Measurements from ENCODE around the gene SPACDR. TPM values are rescaled to one million over a fixed set of nuclear protein-coding genes. Genes with fewer than 3 reads are reported as not detected.
"Not testable (repeated sequence)": the region's sequence is repeated elsewhere in the genome, so short reads cannot be mapped to it uniquely, and the experiment has no call there.

The SPACDR gene, protein sequence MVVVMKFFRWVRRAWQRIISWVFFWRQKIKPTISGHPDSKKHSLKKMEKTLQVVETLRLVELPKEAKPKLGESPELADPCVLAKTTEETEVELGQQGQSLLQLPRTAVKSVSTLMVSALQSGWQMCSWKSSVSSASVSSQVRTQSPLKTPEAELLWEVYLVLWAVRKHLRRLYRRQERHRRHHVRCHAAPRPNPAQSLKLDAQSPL
- total RNA-seq: 0.73 TPM

DNA sequence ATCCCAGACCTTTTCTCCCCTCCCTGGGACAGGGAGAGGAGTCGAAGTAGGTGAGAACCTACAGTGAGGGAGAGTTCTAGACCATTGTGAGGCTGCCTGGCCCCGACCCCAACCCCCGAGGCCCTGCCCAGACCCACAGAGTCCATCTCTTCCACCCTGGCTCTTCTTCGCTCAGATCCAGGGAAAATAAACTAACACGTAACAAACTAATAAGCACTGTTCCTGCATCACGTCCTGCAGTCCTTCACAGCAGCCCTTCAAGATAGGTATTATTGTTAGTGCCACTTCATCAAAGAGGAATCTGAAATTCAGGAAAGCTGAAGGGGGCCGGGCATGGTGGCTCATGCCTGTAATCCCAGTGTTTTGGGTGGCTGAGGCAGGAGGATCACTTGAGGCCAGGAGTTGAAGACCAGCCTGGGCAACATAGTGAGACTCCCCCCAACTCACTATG lies at the start of gene SPACDR:
SPACDR (minus strand) TSS at position 51 of the 451 bp plus-strand sequence. CDS start 235 bp downstream, outside the sequence.
- H3K4me3 ChIP-seq (ENCODE audit: low read length): no peak within 1 kb of the TSS
- no peaks in the 10 kb centered on the region for H3K9me3 ChIP-seq (ENCODE audit: low read depth, low read length)
- H3K27me3 ChIP-seq (ENCODE audit: insufficient read depth, low read length): no peaks in the 10 kb centered on the region
- peaks cover 2% of the 10 kb centered on the region for H3K4me1 ChIP-seq (ENCODE audit: insufficient read depth, low read length)

- Histone ChIP-seq H3K4me1 (ENCODE audit: insufficient read depth, low read length) (peaks cover 27% of the 10 kb centered on the region), H3K9me3 (ENCODE audit: low read depth, low read length) (no peaks in the 10 kb centered on the region), H3K4me3 (ENCODE audit: low read length) (no peak overlapping the region), H3K27me3 (ENCODE audit: insufficient read depth, low read length) (no peaks in the 10 kb centered on the region)
Observed at GRCh38 chr7:100513212-100513810, 49.3 kb upstream of the SPACDR start.

GRCh38 chr7:100510437-100511239 lies 46.6 kb upstream of the SPACDR start:
- no peaks in the 10 kb centered on the region for H3K9me3 ChIP-seq (ENCODE audit: low read depth, low read length)
- H3K27me3 ChIP-seq (ENCODE audit: insufficient read depth, low read length): no peaks in the 10 kb centered on the region
- H3K4me1 ChIP-seq (ENCODE audit: insufficient read depth, low read length): peaks cover 8% of the 10 kb centered on the region
- H3K4me3 ChIP-seq (ENCODE audit: low read length): no peak overlapping the region

GRCh38 chr7:100509231-100509630 lies 45.2 kb upstream of the SPACDR start:
- H3K4me1 ChIP-seq (ENCODE audit: insufficient read depth, low read length): no peaks in the 10 kb centered on the region
- H3K27me3 ChIP-seq (ENCODE audit: insufficient read depth, low read length): no peaks in the 10 kb centered on the region
- no peak overlapping the region for H3K4me3 ChIP-seq (ENCODE audit: low read length)
- no peaks in the 10 kb centered on the region for H3K9me3 ChIP-seq (ENCODE audit: low read depth, low read length)

GRCh38 chr7:100506356-100506923 lies 42.4 kb upstream of the SPACDR start:
- no peaks in the 10 kb centered on the region for H3K27me3 ChIP-seq (ENCODE audit: insufficient read depth, low read length)
- H3K4me1 ChIP-seq (ENCODE audit: insufficient read depth, low read length): no peaks in the 10 kb centered on the region

GRCh38 chr7:100504887-100505611 lies 41.0 kb upstream of the SPACDR start:
- Histone ChIP-seq H3K27me3 (ENCODE audit: insufficient read depth, low read length) (no peaks in the 10 kb centered on the region), H3K4me1 (ENCODE audit: insufficient read depth, low read length) (no peaks in the 10 kb centered on the region), H3K4me3 (ENCODE audit: low read length) (no peak overlapping the region), H3K9me3 (ENCODE audit: low read depth, low read length) (no peaks in the 10 kb centered on the region)

More at GRCh38 chr7:100506356-100506923, 42.4 kb upstream of the SPACDR start:
- Histone ChIP-seq H3K4me3 (ENCODE audit: low read length) (no peak overlapping the region), H3K9me3 (ENCODE audit: low read depth, low read length) (no peaks in the 10 kb centered on the region)

DNA sequence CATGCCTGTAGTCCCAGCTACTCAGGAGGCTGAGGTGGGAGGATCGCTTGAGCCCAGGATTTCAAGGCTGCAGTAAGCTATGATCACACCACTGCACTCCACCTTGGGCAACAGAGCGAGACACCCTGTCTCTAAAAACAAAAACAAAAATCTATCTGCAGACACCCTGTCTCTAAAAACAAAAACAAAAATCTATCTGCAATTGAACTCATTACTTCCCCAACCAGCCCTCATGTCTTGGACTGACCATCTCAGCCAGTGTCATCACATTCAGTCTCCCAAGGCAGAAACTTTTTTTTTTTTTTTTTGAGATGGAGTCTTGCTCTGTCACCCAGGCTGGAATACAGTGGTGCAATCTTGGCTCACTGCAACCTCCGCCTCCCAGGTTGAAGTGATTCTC lies 40.0 kb upstream of the SPACDR start:
- H3K27me3 ChIP-seq (ENCODE audit: insufficient read depth, low read length); H3K4me1 ChIP-seq (ENCODE audit: insufficient read depth, low read length); H3K4me3 ChIP-seq (ENCODE audit: low read length); H3K9me3 ChIP-seq (ENCODE audit: low read depth, low read length): not testable (repeated sequence)

DNA sequence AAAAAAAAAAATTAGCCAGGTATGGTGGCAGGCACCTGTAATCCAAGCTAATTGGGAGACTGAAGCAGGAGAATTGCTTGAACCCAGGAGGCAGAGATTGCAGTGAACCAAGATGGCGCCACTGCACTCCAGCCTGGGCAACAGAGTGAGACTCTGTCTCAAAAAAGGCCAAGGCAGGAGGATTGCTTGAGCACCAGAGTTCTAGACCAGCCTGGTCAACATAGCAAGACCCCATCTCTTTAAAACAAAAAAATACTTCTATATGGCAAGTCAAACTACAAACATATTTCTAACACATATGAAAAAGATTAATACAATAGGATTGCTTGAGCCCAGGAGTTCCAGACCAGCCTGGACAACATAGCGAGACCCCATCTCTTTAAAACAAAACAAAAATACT lies 36.7 kb upstream of the SPACDR start:
- H3K4me1 ChIP-seq (ENCODE audit: insufficient read depth, low read length); H3K4me3 ChIP-seq (ENCODE audit: low read length); H3K27me3 ChIP-seq (ENCODE audit: insufficient read depth, low read length); H3K9me3 ChIP-seq (ENCODE audit: low read depth, low read length): not testable (repeated sequence)

DNA sequence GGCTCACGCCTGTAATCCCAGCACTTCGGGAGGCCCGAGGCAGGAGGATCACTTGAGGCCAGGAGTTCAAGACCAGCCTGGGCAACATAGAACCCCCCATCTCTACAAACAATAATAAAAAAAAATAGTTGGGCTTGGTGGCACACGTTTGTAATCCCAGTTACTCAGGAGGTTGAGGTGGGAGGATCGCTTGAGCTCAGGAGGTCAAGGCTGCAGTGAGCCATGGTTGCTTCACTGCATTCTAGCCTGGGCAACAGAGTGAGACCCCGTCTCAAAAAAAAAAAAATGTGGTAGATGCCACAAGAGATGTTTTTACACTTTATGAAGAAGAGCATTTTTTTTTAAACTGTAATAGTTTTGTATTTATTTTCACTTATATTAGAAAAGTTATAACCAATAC lies 32.4 kb upstream of the SPACDR start:
- no peaks in the 10 kb centered on the region for H3K9me3 ChIP-seq (ENCODE audit: low read depth, low read length)
- H3K27me3 ChIP-seq (ENCODE audit: insufficient read depth, low read length): peaks cover 16% of the 10 kb centered on the region
- H3K4me1 ChIP-seq (ENCODE audit: insufficient read depth, low read length): peaks cover 13% of the 10 kb centered on the region
- no peak overlapping the region for H3K4me3 ChIP-seq (ENCODE audit: low read length)

- Histone ChIP-seq H3K4me1 (ENCODE audit: insufficient read depth, low read length) (peaks cover 13% of the 10 kb centered on the region), H3K4me3 (ENCODE audit: low read length) (no peak overlapping the region), H3K27me3 (ENCODE audit: insufficient read depth, low read length) (peaks cover 16% of the 10 kb centered on the region), H3K9me3 (ENCODE audit: low read depth, low read length) (no peaks in the 10 kb centered on the region)
Observed at GRCh38 chr7:100493476-100494264, 29.6 kb upstream of the SPACDR start.

DNA sequence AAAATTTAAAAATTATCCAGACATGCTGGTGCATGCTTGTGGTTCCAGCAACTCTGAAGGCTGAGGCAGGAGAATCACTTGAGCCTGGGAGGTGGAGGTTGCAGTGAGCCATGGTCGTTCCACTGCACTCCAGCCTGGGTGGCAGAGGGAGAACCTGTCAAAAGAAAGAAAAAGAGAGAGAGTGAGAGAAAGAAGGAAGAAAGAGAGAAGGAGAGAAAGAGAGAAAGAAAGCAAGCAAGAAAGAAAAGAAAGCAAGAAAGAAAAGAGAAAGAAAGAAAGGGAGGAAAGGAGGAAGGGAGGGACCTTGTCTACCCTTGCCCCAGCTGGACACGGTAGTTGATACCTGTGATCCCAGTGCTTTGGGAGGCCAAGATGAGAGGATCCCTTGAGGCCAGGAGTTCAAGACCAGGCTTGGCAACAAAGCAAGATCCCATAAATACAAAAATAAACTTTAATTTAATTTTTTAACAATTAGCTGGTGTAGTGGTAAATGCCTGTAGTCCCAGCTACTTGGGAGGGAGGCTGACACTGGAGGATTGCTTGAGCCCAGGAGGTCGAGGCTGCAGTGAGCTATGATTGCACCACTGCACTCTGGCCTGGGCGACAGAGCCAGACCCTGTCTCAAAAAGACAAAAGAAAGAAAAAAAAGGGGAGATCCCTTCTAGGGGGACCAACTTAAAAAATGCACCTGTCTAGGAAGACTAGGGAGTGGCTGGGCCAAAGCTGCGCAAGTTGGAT lies 28.8 kb upstream of the SPACDR start:
- H3K9me3 ChIP-seq (ENCODE audit: low read depth, low read length): no peaks in the 10 kb centered on the region
- H3K4me3 ChIP-seq (ENCODE audit: low read length): no peak overlapping the region
- peaks cover 13% of the 10 kb centered on the region for H3K4me1 ChIP-seq (ENCODE audit: insufficient read depth, low read length)
- H3K27me3 ChIP-seq (ENCODE audit: insufficient read depth, low read length): peaks cover 16% of the 10 kb centered on the region

GRCh38 chr7:100491192-100491578 lies 27.1 kb upstream of the SPACDR start:
- Histone ChIP-seq H3K27me3 (ENCODE audit: insufficient read depth, low read length) (peaks cover 16% of the 10 kb centered on the region), H3K4me3 (ENCODE audit: low read length) (no peak overlapping the region), H3K9me3 (ENCODE audit: low read depth, low read length) (no peaks in the 10 kb centered on the region), H3K4me1 (ENCODE audit: insufficient read depth, low read length) (peaks cover 13% of the 10 kb centered on the region)

DNA sequence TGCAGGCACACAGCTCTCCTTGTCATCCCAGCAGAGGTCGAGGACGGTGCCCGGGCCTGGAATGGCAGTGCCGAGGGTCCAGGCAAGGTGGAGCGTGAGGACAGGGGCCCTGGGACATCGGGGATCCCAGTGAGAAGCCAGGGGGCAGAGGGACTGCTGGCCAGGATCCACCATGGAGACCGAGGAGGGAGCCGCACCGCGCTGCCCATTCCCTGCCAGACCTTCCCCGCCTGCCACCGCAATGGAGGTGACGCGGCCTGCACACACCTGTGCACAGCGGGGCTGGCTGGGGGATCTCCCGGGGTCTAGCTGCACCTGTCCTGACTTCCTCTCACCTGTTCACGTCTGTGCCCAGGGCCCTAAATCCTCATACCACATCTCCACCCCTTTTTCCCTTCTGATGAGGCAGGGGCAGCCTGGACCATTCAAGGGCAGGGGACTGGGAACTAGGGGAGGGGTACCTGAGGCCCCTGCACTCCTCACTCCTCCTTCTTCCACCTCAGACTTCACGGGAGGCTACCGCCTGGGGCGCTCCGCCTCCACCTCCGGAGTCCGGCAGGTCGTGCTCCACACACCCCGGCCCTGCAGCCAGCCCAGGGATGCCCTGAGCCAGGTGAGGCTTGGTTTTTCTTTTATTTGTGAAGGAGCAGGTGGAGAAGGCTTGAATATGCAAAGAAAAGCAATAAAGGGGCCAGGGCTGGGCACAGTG lies 26.6 kb upstream of the SPACDR start:
- no peaks in the 10 kb centered on the region for H3K9me3 ChIP-seq (ENCODE audit: low read depth, low read length)
- no peak overlapping the region for H3K4me3 ChIP-seq (ENCODE audit: low read length)
- H3K27me3 ChIP-seq (ENCODE audit: insufficient read depth, low read length): peaks cover 16% of the 10 kb centered on the region
- H3K4me1 ChIP-seq (ENCODE audit: insufficient read depth, low read length): peaks cover 13% of the 10 kb centered on the region
